ENCODE measurements around the gene HECW1. TPM values are rescaled to one million over a fixed set of nuclear protein-coding genes. Genes with fewer than 3 reads are reported as not detected.
"Not testable (repeated sequence)": the region's sequence is repeated elsewhere in the genome, so short reads cannot be mapped to it uniquely, and the experiment has no call there.

Gene HECW1
- total and polyA plus RNA-seq, 4 donors: 0.77 to 1.9 (median 1.0) TPM; not detected in 1

- intact Hi-C loops (cut with DNase I): no loop called here
- peaks cover 0 to 3% of the 10 kb centered on the region in 2 donors for H3K27me3 ChIP-seq (ENCODE audit: control insufficient read depth in 1 of 2, insufficient read depth in 2 of 2, low read length in 1 of 2)
- no peak for DNase-seq
- 53 to 56% methylated on average over 6 of the region's 6 CpGs for WGBS, 2 donors
- no peak overlapping the region for H3K4me3 ChIP-seq (ENCODE audit: low read length in 2 of 2)
- H3K4me1 ChIP-seq (ENCODE audit: control insufficient read depth in 1 of 2, insufficient read depth in 2 of 2, low read length in 2 of 2): no peaks in the 10 kb centered on the region
- no peaks in the 10 kb centered on the region for H3K9me3 ChIP-seq (ENCODE audit: control insufficient read depth, low read length)
- H3K27ac ChIP-seq (ENCODE audit: low read depth in 1 of 2, low read length in 2 of 2): no peak overlapping the region
- H3K36me3 ChIP-seq (ENCODE audit: control insufficient read depth in 1 of 2, insufficient read depth in 2 of 2, low read length in 1 of 2): no peaks in the 10 kb centered on the region
- ATAC-seq (ENCODE audit: low FRiP score): no peak
Measured at GRCh38 chr7:43215061-43215460, 102.6 kb downstream of the HECW1 start.

GRCh38 chr7:43217055-43217454 is 104.6 kb downstream of the HECW1 start:
- Histone ChIP-seq H3K4me3 (ENCODE audit: low read length in 2 of 2) (no peak overlapping the region), H3K27me3 (ENCODE audit: control insufficient read depth in 1 of 2, insufficient read depth in 2 of 2, low read length in 1 of 2) (peaks cover 0 to 3% of the 10 kb centered on the region in 2 donors), H3K27ac (ENCODE audit: low read depth in 1 of 2, low read length in 2 of 2) (no peak overlapping the region), H3K36me3 (ENCODE audit: control insufficient read depth in 1 of 2, insufficient read depth in 2 of 2, low read length in 1 of 2) (no peaks in the 10 kb centered on the region), H3K4me1 (ENCODE audit: control insufficient read depth in 1 of 2, insufficient read depth in 2 of 2, low read length in 2 of 2) (no peaks in the 10 kb centered on the region), H3K9me3 (ENCODE audit: control insufficient read depth, low read length) (no peaks in the 10 kb centered on the region)
- DNase-seq: no peak
- no peak for ATAC-seq (ENCODE audit: low FRiP score)
- intact Hi-C loops (cut with DNase I): no loop called here
- 93 to 94% methylated on average over 2 of the region's 2 CpGs for WGBS, 2 donors

- H3K4me1 ChIP-seq (ENCODE audit: control insufficient read depth in 1 of 2, insufficient read depth in 2 of 2, low read length in 2 of 2); intact Hi-C loops (cut with DNase I); H3K9me3 ChIP-seq (ENCODE audit: control insufficient read depth, low read length); ATAC-seq (ENCODE audit: low FRiP score); H3K36me3 ChIP-seq (ENCODE audit: control insufficient read depth in 1 of 2, insufficient read depth in 2 of 2, low read length in 1 of 2); H3K27ac ChIP-seq (ENCODE audit: low read depth in 1 of 2, low read length in 2 of 2); DNase-seq; H3K4me3 ChIP-seq (ENCODE audit: low read length in 2 of 2); H3K27me3 ChIP-seq (ENCODE audit: control insufficient read depth in 1 of 2, insufficient read depth in 2 of 2, low read length in 1 of 2): not testable (repeated sequence)
- 90 to 91% methylated on average over 4 of the region's 4 CpGs for WGBS, 2 donors
Measured at GRCh38 chr7:43218901-43219300, 106.5 kb downstream of the HECW1 start.

- WGBS, 2 donors: 87% methylated on average over 6 of the region's 6 CpGs
Measured at GRCh38 chr7:43220250-43220649, 107.8 kb downstream of the HECW1 start.

GRCh38 chr7:43220742-43221141 is 108.3 kb downstream of the HECW1 start:
- Histone ChIP-seq H3K36me3 (ENCODE audit: control insufficient read depth in 1 of 2, insufficient read depth in 2 of 2, low read length in 1 of 2) (no peaks in the 10 kb centered on the region), H3K27me3 (ENCODE audit: control insufficient read depth in 1 of 2, insufficient read depth in 2 of 2, low read length in 1 of 2) (peaks cover 0 to 3% of the 10 kb centered on the region in 2 donors), H3K4me1 (ENCODE audit: control insufficient read depth in 1 of 2, insufficient read depth in 2 of 2, low read length in 2 of 2) (no peaks in the 10 kb centered on the region), H3K9me3 (ENCODE audit: control insufficient read depth, low read length) (peaks cover 2% of the 10 kb centered on the region), H3K27ac (ENCODE audit: low read depth in 1 of 2, low read length in 2 of 2) (no peak overlapping the region), H3K4me3 (ENCODE audit: low read length in 2 of 2) (no peak overlapping the region)
- DNase-seq (no peak), ATAC-seq (ENCODE audit: low FRiP score) (no peak)
- intact Hi-C loops (cut with DNase I): no loop called here

More at GRCh38 chr7:43220250-43220649, 107.8 kb downstream of the HECW1 start:
- H3K27ac ChIP-seq (ENCODE audit: low read depth in 1 of 2, low read length in 2 of 2): no peak overlapping the region
- no peaks in the 10 kb centered on the region for H3K4me1 ChIP-seq (ENCODE audit: control insufficient read depth in 1 of 2, insufficient read depth in 2 of 2, low read length in 2 of 2)
- intact Hi-C loops (cut with DNase I): no loop called here
- H3K36me3 ChIP-seq (ENCODE audit: control insufficient read depth in 1 of 2, insufficient read depth in 2 of 2, low read length in 1 of 2): no peaks in the 10 kb centered on the region
- no peak for DNase-seq
- peaks cover 0 to 3% of the 10 kb centered on the region in 2 donors for H3K27me3 ChIP-seq (ENCODE audit: control insufficient read depth in 1 of 2, insufficient read depth in 2 of 2, low read length in 1 of 2)
- no peak overlapping the region for H3K4me3 ChIP-seq (ENCODE audit: low read length in 2 of 2)
- no peak for ATAC-seq (ENCODE audit: low FRiP score)
- H3K9me3 ChIP-seq (ENCODE audit: control insufficient read depth, low read length): peaks cover 2% of the 10 kb centered on the region

- intact Hi-C loops (cut with DNase I): no loop called here
- WGBS, 2 donors: 87% methylated on average over 5 of the region's 5 CpGs
Measured at GRCh38 chr7:43229801-43230200, 117.4 kb downstream of the HECW1 start.

GRCh38 chr7:43232366-43232765 is 119.9 kb downstream of the HECW1 start:
- Histone ChIP-seq H3K27ac (ENCODE audit: low read depth in 1 of 2, low read length in 2 of 2) (no peak overlapping the region), H3K4me1 (ENCODE audit: control insufficient read depth in 1 of 2, insufficient read depth in 2 of 2, low read length in 2 of 2) (no peaks in the 10 kb centered on the region), H3K9me3 (ENCODE audit: control insufficient read depth, low read length) (no peaks in the 10 kb centered on the region), H3K36me3 (ENCODE audit: control insufficient read depth in 1 of 2, insufficient read depth in 2 of 2, low read length in 1 of 2) (no peaks in the 10 kb centered on the region), H3K4me3 (ENCODE audit: low read length in 2 of 2) (no peak overlapping the region), H3K27me3 (ENCODE audit: control insufficient read depth in 1 of 2, insufficient read depth in 2 of 2, low read length in 1 of 2) (peaks cover 0 to 3% of the 10 kb centered on the region in 2 donors)
- intact Hi-C loops (cut with DNase I): no loop called here
- ATAC-seq (ENCODE audit: low FRiP score): no peak
- WGBS, 2 donors: 68 to 77% methylated on average over 2 of the region's 2 CpGs
- no peak for DNase-seq

More at GRCh38 chr7:43229801-43230200, 117.4 kb downstream of the HECW1 start:
- DNase-seq: no peak
- no peak for ATAC-seq (ENCODE audit: low FRiP score)
- Histone ChIP-seq H3K27ac (ENCODE audit: low read depth in 1 of 2, low read length in 2 of 2) (no peak overlapping the region), H3K36me3 (ENCODE audit: control insufficient read depth in 1 of 2, insufficient read depth in 2 of 2, low read length in 1 of 2) (no peaks in the 10 kb centered on the region), H3K4me3 (ENCODE audit: low read length in 2 of 2) (no peak overlapping the region), H3K27me3 (ENCODE audit: control insufficient read depth in 1 of 2, insufficient read depth in 2 of 2, low read length in 1 of 2) (peaks cover 0 to 3% of the 10 kb centered on the region in 2 donors), H3K9me3 (ENCODE audit: control insufficient read depth, low read length) (no peaks in the 10 kb centered on the region), H3K4me1 (ENCODE audit: control insufficient read depth in 1 of 2, insufficient read depth in 2 of 2, low read length in 2 of 2) (no peaks in the 10 kb centered on the region)

- WGBS, 2 donors: 59 to 66% methylated on average over 5 of the region's 5 CpGs
- intact Hi-C loops (cut with DNase I): no loop called here
- no peak overlapping the region for H3K27ac ChIP-seq (ENCODE audit: low read depth in 1 of 2, low read length in 2 of 2)
- no peaks in the 10 kb centered on the region for H3K9me3 ChIP-seq (ENCODE audit: control insufficient read depth, low read length)
- no peak for ATAC-seq (ENCODE audit: low FRiP score)
- no peaks in the 10 kb centered on the region for H3K36me3 ChIP-seq (ENCODE audit: control insufficient read depth in 1 of 2, insufficient read depth in 2 of 2, low read length in 1 of 2)
- DNase-seq: no peak
- no peak overlapping the region for H3K4me3 ChIP-seq (ENCODE audit: low read length in 2 of 2)
- peaks cover 0 to 3% of the 10 kb centered on the region in 2 donors for H3K27me3 ChIP-seq (ENCODE audit: control insufficient read depth in 1 of 2, insufficient read depth in 2 of 2, low read length in 1 of 2)
- H3K4me1 ChIP-seq (ENCODE audit: control insufficient read depth in 1 of 2, insufficient read depth in 2 of 2, low read length in 2 of 2): no peaks in the 10 kb centered on the region
Measured at GRCh38 chr7:43234073-43234472, 121.6 kb downstream of the HECW1 start.

GRCh38 chr7:43234968-43235367 is 122.5 kb downstream of the HECW1 start:
- ATAC-seq (ENCODE audit: low FRiP score): no peak

More at GRCh38 chr7:43234968-43235367, 122.5 kb downstream of the HECW1 start:
- Histone ChIP-seq H3K9me3 (ENCODE audit: control insufficient read depth, low read length) (no peaks in the 10 kb centered on the region), H3K27ac (ENCODE audit: low read depth in 1 of 2, low read length in 2 of 2) (no peak overlapping the region), H3K36me3 (ENCODE audit: control insufficient read depth in 1 of 2, insufficient read depth in 2 of 2, low read length in 1 of 2) (no peaks in the 10 kb centered on the region), H3K27me3 (ENCODE audit: control insufficient read depth in 1 of 2, insufficient read depth in 2 of 2, low read length in 1 of 2) (peaks cover 0 to 3% of the 10 kb centered on the region in 2 donors), H3K4me1 (ENCODE audit: control insufficient read depth in 1 of 2, insufficient read depth in 2 of 2, low read length in 2 of 2) (no peaks in the 10 kb centered on the region), H3K4me3 (ENCODE audit: low read length in 2 of 2) (no peak overlapping the region)
- WGBS, 2 donors: 75 to 78% methylated on average over 4 of the region's 4 CpGs
- intact Hi-C loops (cut with DNase I): no loop called here
- DNase-seq: no peak

Data from aorta (tissue), 5 donors.